HG03354 (cell line): Measurements from ENCODE around the gene ARHGEF4.

Experiments used
- ATAC-seq: cut with Tn5 transposase; IDR thresholded peaks from one replicate; pipeline ENCODE4 v1.9.1; 2021; ENCODE audit warnings: mild to moderate bottlenecking; ENCODE audit not compliant: unreplicated experiment, poor library complexity, severe bottlenecking

The ARHGEF4 gene

GRCh38 chr2:131031875-131032274, 195.2 kb downstream of the ARHGEF4 start:
- ATAC-seq, result no peak

DNA sequence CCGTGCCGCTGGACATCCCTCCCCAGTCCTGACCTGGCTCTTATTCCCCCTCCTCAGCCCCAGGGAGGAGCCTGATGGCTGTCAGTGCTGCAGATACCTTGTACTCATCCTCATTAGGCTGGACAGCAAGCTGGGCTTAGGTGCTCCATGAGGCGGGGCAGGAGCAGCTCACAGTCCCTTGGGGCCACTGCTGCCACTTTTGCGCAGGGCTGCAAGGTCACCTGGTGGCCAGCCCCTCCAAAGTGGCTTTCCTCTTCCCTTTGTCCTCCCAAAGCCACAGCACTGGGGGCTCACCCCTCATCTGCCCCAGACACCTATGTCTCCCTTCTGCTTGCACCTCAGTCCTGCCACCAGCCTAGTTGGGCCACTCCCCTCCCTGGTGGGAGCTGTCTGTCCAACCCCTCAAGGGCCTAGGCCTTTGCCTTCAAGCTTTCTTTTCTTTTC, 195.7 kb downstream of the ARHGEF4 start:
- no peak for ATAC-seq

GRCh38 chr2:131033786-131034121, 197.0 kb downstream of the ARHGEF4 start:
- ATAC-seq, result no peak

GRCh38 chr2:131034122-131035051, 197.7 kb downstream of the ARHGEF4 start:
- no peak for ATAC-seq

DNA sequence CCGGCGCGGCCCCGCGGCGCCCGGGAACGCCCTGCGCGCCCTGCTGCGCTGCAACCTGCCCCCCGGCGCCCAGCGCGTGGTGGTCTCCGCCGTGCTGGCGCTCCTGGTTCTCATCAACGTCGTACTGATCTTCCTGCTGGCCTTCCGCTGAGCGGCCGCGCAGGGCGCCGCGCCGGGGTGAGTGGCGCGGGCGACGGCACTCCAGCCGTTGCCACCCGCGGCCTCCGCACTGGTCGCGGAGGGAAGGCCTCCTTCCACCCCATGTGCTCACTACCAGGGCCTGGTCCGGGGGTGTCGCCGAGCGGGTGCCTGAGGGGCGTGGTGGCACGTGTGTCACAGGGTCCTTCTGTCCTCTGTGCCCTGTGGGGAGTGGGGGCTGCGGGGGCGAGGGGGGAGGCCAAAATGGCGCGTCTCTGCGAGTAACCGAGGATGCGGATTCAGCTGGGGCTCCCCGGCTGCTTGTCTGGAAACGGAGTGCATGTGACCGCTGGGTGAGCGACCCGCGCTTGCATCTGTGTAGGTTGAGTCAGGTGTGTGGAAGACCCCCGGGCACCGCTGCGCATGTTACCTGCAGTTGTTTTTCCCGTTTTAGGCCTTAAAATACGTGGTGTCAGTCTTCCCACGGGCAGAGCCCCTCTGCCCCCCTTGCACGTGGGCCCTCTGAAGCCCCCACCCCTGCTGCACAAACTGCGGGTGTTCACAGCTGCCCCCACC, 198.6 kb downstream of the ARHGEF4 start:
- ATAC-seq, result no peak

DNA sequence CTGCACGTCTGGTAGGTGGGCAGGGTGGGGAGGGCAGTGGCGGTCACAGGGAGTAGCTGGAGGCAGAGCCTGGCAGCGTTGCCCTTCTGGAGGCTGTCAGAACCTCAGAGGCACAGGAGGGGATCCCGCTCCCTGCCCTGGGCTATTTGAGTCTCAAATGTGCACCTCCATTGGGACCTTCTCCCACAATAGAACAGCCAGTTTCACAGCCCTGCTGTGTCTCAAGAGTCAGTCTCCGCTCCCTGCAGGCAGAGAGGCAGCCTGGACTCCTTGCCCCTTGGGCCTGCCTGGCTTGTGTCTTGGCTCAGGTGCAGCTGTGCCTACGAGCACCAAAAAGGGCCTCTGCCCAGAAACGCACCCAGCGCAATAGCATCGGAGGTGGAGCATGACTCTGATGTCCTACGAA, 199.1 kb downstream of the ARHGEF4 start:
- no peak for ATAC-seq

GRCh38 chr2:131036269-131036668, 199.6 kb downstream of the ARHGEF4 start:
- no peak for ATAC-seq

- no peak for ATAC-seq
These were observed 200.1 kb downstream of the ARHGEF4 start for GRCh38 chr2:131036696-131037397.

DNA sequence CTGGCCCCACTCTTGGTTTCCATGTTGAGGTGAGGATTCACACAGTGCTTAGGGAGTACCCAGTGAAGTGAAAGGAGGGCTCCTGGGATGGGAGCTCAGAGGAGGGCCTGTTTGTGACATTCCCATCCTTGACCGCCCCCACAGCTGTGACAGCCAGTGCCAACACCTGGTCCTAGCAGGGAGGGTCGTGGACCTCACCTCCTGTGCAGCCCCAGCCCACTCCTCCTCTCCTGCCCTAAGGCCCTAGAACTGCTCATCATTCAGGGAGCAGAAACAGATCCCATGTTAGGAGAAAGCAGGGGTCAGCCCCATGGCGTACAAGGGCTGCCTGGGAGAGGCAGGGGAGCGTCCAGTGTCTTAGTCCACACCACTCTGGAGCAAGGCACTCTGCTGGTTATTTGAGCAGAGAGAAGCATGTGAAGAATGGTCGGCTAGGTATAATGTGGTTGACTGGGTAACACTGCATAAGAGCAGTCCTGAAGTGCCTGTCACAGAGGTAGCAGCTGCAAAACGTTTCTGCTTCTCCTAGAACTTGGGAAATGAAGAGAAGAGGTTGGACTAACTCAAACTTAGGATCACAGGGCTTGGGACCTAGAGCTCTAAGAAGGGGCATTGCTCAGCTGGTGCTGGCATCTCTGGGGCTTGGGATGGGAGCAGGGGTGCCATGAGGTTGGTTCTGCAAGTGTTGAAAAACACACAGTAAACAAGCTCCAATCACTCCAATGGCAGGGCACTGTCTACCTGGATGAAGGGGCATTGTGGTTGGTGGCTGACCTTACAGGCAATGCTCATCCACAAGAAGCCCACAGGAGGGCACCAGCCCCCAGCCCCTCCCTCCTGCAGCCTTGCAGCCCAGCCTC, 200.9 kb downstream of the ARHGEF4 start:
- no peak for ATAC-seq

DNA sequence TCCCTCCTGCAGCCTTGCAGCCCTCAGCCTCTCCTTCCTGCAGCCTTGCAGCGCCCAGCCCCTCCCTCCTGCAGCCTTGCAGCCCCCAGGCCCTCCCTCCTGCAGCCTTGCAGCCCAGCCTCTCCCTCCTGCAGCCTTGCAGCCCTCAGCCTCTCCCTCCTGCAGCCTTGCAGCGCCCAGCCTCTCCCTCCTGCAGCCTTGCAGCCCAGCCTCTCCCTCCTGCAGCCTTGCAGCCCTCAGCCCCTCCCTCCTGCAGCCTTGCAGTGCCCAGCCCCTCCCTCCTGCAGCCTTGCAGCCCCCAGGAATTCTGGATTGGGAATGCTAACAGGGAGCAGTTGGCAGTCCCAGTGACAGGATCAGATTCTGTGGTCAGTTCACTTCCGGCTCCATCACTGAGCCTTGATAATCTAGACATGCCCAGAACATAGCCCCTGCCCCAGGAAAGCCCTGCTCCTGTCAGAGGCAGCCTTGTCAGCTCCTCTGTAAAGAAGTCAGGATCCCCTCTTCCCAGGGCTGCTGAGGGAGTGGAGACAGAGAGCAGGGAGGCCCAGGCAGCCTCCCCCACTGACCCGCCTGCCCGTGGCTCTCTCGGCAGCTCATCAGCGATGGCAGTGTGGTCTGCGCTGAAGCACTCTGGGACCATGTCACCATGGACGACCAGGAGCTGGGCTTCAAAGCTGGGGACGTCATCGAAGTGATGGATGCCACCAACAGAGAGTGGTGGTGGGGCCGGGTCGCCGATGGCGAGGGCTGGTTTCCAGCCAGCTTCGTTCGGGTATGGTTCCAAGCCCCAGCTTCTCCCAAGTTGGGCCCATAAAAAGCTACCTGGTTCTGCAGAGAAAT, 201.8 kb downstream of the ARHGEF4 start:
- ATAC-seq, result no peak

- ATAC-seq, result no peak
These were observed 202.4 kb downstream of the ARHGEF4 start for GRCh38 chr2:131039101-131039440.

DNA sequence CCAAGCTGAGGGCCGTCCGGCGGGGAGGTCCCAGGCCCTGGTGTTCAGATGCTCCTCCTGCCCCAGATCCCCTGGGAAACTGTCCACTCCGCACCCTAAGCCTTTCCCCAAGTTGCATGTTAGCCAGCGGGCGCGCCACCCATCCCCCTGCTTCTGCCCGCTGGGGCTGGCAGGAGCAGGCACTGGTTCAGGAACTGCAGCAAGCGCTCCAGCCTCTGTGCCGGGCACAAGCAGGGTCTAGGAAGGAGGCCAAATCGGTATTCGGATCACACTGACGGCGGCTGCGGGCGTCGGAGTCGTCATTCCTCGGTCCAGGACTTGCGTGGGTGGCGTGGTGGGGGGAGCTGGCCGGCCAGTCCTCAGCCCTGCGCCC, 202.8 kb downstream of the ARHGEF4 start:
- ATAC-seq, result no peak

DNA sequence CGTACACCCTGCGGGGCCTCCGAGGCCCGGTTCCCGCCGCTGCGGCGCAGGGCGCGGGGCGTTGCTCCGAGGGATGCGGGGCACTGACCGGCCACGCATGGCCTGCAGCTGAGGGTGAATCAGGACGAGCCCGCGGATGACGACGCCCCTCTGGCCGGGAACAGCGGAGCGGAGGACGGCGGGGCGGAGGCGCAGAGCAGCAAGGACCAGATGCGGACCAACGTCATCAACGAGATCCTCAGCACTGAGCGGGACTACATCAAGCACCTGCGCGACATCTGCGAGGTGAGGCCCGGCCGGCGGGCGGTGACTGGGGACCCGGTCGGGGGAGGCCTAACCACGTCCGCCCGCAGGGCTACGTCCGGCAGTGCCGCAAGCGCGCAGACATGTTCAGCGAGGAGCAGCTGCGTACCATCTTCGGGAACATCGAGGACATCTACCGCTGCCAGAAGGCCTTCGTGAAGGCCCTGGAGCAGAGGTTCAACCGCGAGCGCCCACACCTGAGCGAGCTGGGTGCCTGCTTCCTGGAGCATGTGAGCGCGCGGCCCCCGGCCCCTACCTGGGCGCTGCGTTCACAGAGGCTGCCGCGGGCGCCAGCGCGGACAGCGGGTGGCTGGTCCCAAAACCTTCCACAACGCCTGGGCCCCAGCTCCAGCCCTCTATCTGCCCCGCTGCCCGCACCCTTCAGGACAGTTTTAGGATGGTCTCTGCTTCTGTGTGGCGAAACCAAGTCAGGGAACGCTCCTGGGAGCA, 203.4 kb downstream of the ARHGEF4 start:
- ATAC-seq, result peak; percentile 64

- ATAC-seq, result no peak
These were observed 204.1 kb downstream of the ARHGEF4 start for GRCh38 chr2:131040661-131041401.

- no peak for ATAC-seq
These were observed 204.9 kb downstream of the ARHGEF4 start for GRCh38 chr2:131041402-131042147.

DNA sequence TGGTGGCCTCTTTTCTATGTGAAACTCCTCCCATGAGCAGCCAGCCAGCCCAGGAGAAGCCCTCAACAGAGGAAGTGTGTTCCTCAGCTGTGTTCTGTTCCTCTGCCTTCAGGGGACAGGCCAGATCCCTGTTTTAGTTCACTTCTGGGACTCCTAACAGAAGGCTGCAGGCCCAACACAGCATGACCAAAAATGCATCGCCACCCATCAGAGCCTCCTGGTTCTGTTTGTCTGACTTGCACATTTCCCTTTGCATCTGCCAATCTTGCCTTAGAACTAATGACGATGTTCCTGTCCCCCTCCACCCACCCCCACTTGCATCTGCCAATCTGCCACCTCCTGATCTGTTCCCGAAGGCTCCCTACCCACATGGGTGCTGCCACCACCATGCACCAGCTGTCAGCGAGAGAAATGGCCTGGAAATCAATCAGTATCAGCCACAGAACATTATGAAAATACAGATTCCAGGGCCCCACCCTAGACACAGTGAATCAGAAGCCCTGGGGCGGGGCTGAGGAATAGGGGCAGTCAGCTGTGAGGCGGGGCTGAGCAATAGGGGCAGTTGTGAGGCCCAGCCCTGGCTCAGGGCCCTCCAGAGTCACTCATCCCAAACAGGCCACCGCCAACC, 205.5 kb downstream of the ARHGEF4 start:
- ATAC-seq, result no peak
